Ishikawa (cell line): ENCODE measurements around the gene PCGF5.

ENCODE experiments used
- CEBPB ChIP-seq: IDR thresholded peaks from 2 replicates; pipeline ENCODE4 v1.6.1; 2012
- CREB1 ChIP-seq: IDR thresholded peaks from 2 replicates; pipeline ENCODE4 v1.6.1; 2012; ENCODE audit warnings: low read depth
- EGR1 ChIP-seq: IDR thresholded peaks from 2 replicates; pipeline ENCODE4 v1.6.1; 2012
- EP300 ChIP-seq: IDR thresholded peaks from 2 replicates; pipeline ENCODE4 v1.6.1; 2012; ENCODE audit warnings: borderline replicate concordance
- FOXM1 ChIP-seq: IDR thresholded peaks from 2 replicates; pipeline ENCODE4 v1.6.1; 2012; ENCODE audit warnings: low read depth, borderline replicate concordance
- NFIC ChIP-seq: IDR thresholded peaks from 2 replicates; pipeline ENCODE4 v1.6.1; 2012
- RAD21 ChIP-seq: IDR thresholded peaks from 2 replicates; pipeline ENCODE4 v1.6.1; 2012; ENCODE audit warnings: low read depth
- REST ChIP-seq: IDR thresholded peaks from 2 replicates; pipeline ENCODE4 v1.6.1; 2012; ENCODE audit warnings: low read depth, mild to moderate bottlenecking
- TAF1 ChIP-seq: IDR thresholded peaks from 2 replicates; pipeline ENCODE4 v1.6.1; 2012; ENCODE audit warnings: low read depth, mild to moderate bottlenecking
- TCF12 ChIP-seq: IDR thresholded peaks from 2 replicates; pipeline ENCODE4 v1.6.1; 2012; ENCODE audit warnings: low read depth
- TEAD4 ChIP-seq: IDR thresholded peaks from 2 replicates; pipeline ENCODE4 v1.6.1; 2012
- USF1 ChIP-seq: IDR thresholded peaks from 2 replicates; pipeline ENCODE4 v1.6.1; 2012
- YY1 ChIP-seq: IDR thresholded peaks from 2 replicates; pipeline ENCODE4 v1.6.1; 2012; ENCODE audit warnings: low read depth
- ZBTB7A ChIP-seq: IDR thresholded peaks from 2 replicates; pipeline ENCODE4 v1.6.1; 2012; ENCODE audit warnings: low read depth
- TF ChIP-seq, protein P1 (sequence below): IDR thresholded peaks from 2 replicates; pipeline ENCODE4 v1.6.1; 2012

PCGF5 gene

DNA sequence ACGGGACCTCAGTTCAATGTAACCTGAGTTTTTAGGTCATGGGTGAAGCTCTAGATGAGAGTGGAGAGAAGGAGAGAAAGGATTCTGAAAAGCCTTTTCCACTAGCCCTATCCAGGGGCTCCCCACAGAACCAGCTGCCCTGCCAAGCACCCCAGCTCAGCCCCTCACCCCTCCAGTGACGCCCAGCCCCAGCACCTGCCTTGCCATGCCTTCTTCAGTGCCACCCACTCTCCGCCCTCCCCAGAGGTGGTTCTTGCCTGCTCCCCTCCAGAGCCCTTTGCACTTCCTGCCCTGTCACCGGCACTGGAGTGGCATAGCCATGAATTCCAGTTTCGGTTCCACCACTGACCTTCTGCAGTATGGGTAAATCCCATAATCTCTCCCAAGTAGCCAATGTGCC is 70.1 kb downstream of the PCGF5 start:
- TF ChIP-seq EGR1 (no peak), REST (no peak), RAD21 (no peak), ZBTB7A (no peak), NFIC (no peak), USF1 (no peak), TEAD4 (no peak), CREB1 (no peak), FOXM1 (no peak), YY1 (no peak), TCF12 (no peak)
- TF ChIP-seq, protein P1, sequence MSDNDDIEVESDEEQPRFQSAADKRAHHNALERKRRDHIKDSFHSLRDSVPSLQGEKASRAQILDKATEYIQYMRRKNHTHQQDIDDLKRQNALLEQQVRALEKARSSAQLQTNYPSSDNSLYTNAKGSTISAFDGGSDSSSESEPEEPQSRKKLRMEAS = no peak

DNA sequence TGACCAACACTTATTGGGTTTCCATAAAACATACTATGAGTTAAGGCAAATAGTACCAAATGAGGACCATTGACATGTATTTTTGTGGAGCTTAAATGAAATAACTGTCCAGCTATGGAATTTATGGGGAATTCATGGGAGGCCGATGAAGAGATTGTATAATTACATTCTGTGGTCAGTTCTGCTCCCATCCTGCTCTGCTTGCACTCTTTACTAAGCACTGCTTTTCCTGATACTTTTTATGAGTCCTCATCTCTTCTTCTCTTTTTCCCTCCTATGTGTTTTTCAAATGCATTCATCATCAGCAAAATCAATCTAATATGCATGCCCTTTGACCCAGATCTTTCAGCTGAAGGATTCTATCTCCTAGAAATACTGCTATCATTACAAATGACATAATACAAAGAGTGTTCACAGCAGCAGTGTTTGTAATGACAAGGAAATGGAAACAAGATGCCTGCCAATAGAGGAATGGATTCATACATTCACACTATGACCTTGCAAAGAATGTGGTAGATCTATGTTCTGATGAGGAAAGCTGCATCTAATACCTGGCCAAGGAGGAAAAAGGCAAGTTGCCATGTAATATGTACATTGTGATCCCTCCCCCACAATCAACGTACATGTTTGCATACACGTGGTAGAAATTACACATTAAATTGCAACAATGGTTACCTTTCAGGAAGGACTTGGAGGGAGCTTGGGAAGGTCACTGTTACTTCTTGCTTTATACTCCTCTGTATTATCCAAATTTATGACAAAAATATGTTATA is 73.9 kb downstream of the PCGF5 start:
- TF ChIP-seq FOXM1 (no peak), EP300 (no peak), TEAD4 (no peak), EGR1 (no peak)

GRCh38 chr10:91295346-91295745 is 74.9 kb downstream of the PCGF5 start:
- no peak for TF ChIP-seq ZBTB7A

DNA sequence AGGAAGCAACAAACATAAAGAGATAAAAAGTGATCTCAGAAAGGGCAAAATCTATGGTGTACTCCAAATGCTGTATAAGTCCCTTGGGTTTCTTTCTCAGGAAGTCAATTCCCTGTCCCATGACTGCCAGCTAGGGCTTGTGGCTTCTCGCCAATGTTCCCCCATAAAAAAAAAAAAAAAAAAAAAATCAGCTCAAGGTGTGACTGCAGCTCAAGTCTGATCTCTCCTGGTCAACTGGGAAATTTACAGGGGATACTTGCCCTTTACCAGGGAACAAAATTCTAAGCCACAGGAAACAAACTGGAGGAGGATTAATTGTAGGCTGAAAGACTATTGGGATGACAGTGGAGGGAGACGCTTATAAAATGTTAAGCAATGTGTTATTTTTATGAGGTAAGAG is 76.0 kb downstream of the PCGF5 start:
- TF ChIP-seq TEAD4 (no peak), CREB1 (no peak), REST (no peak), NFIC (peak; percentile 75), TAF1 (no peak), ZBTB7A (no peak), RAD21 (peak; percentile 80), CEBPB (no peak)

GRCh38 chr10:91298224-91298871 is 77.9 kb downstream of the PCGF5 start:
- TF ChIP-seq RAD21 (peak; percentile 99), EP300 (no peak), CREB1 (no peak), ZBTB7A (0 out of 2 replicates have a peak, but pooled peaks have one; percentile 59)
- TF ChIP-seq, protein P1 = 0 out of 2 replicates have a peak, but pooled peaks have one; percentile 55

- TF ChIP-seq USF1 = no peak
- TF ChIP-seq FOXM1 = no peak
- no peak for TF ChIP-seq TEAD4
- no peak for TF ChIP-seq REST
- TF ChIP-seq TAF1 = no peak
- TF ChIP-seq, protein P1 = no peak
- no peak for TF ChIP-seq NFIC
- TF ChIP-seq TCF12 = no peak
- no peak for TF ChIP-seq CREB1
- no peak for TF ChIP-seq CEBPB
Measured at GRCh38 chr10:91299999-91300575, 79.6 kb downstream of the PCGF5 start.
